ENCODE measurements around the gene RXRA. TPM values are rescaled to one million over a fixed set of nuclear protein-coding genes. Genes with fewer than 3 reads are reported as not detected.

Gene RXRA
- total and polyA plus RNA-seq, 10 donors: 10.9 to 116 (median 81.0) TPM

DNA sequence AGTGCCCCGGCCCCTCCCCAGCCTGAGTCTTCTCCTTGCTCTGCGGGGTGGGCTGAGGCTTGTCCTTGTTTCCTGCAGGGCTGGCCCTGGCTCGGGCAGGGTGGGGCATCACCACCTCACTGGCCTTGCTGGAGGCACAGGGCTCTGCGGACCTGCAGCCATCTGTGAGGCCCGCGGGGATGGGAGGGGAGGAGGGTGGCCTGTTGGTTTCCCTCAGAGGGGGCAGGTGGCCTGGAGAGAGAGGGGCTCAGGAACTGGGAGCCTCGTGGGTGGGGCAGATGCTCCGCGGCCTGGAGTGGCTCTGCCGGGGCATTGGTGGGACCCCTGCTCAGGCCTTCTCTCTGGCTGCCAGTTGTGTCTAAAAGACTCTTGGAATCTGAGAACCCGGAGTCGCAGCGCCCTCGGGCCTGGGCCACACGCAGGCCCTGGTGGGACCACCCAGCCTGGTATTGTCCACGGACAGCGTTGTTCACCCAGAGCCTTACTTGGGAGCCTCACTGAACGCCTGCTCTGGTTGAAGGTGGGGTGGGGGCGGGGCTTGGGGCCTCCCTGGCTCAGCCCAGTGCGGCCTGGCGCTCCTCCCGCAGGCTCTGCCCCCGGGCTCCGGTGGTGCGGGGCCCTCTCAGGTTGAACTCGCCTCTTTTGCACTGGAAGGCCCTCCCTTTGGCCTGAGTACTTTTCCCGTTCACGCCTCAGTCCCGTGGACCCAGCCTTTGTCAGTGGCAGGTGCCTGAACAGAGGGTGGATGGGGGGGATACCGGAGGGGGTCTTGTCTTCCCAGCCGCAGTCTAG lies 111.3 kb downstream of the RXRA start:
- Histone ChIP-seq H3K27me3 (replicated peaks in 1 of 7) (peaks cover 0 to 23% (median 9%) of the 10 kb centered on the region in 7 donors), H3K4me1 (peaks cover 20 to 87% (median 69%) of the 10 kb centered on the region in 6 donors), H3K9me3 (no peaks in the 10 kb centered on the region), H3K4me3 (no peak overlapping the region), H3K36me3 (peaks cover 0 to 73% (median 29%) of the 10 kb centered on the region in 6 donors), H3K27ac (peak overlapping the region in 5 of 8 donors; percentile 14 to 88 (median 82))
- DNase-seq: no peak
- TF ChIP-seq, protein P1, sequence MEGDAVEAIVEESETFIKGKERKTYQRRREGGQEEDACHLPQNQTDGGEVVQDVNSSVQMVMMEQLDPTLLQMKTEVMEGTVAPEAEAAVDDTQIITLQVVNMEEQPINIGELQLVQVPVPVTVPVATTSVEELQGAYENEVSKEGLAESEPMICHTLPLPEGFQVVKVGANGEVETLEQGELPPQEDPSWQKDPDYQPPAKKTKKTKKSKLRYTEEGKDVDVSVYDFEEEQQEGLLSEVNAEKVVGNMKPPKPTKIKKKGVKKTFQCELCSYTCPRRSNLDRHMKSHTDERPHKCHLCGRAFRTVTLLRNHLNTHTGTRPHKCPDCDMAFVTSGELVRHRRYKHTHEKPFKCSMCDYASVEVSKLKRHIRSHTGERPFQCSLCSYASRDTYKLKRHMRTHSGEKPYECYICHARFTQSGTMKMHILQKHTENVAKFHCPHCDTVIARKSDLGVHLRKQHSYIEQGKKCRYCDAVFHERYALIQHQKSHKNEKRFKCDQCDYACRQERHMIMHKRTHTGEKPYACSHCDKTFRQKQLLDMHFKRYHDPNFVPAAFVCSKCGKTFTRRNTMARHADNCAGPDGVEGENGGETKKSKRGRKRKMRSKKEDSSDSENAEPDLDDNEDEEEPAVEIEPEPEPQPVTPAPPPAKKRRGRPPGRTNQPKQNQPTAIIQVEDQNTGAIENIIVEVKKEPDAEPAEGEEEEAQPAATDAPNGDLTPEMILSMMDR (IDR thresholded peaks at IDR 0.05 in 8 of 11, conservative IDR thresholded peaks at IDR 0.05 in 3 of 11): no peak
- TF ChIP-seq POLR2AphosphoS5 (IDR thresholded peaks at IDR 0.05): peak in 2 of 3 donors; percentile 34 to 41
- TF ChIP-seq POLR2A (IDR thresholded peaks at IDR 0.05): no peak
- intact Hi-C loops (cut with DNase I; ENCODE audit: low total_unique reads): no loop called here
- WGBS, 5 donors: 73 to 86% (median 85%) methylated on average over 14 to 31 of the region's 31 CpGs

DNA sequence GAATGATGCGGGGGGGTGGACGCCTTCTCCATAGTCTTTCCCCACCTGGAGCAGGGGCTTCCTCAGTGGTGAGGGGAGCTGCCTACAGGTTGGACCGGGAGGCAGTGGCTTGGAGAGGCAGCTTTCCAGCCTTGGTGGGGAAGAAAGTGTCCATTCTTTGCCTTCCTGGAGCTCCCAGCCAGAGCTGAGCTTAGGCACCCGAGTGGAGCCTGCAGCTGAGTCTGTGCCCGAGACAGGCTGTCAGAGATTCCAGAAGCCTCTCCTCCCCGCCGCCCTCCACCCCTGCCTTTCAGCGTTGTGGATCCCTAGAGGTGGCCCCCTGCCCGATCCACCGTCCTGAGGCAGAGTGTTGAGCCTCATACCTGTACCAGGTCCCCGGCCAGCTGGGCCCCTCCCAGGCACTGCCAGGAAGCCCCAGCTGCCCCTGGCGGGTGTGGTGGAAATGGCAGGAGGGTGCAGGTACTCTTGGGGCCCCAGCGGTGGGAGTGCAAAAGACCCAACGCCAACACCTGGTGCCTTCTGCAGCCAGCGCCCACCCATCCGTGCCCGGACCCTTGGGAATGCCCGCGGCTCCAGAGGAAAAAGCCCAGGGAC lies 112.0 kb downstream of the RXRA start:
- WGBS, 5 donors: 86 to 93% (median 88%) methylated on average over 13 to 19 of the region's 19 CpGs
- peaks cover 0 to 66% (median 28%) of the 10 kb centered on the region in 6 donors for H3K36me3 ChIP-seq
- no peaks in the 10 kb centered on the region for H3K9me3 ChIP-seq
- H3K27me3 ChIP-seq (replicated peaks in 1 of 7): peaks cover 0 to 30% (median 15%) of the 10 kb centered on the region in 7 donors
- H3K27ac ChIP-seq: peak overlapping the region in 3 of 8 donors; percentile 14 to 84 (median 76)
- H3K4me1 ChIP-seq: peaks cover 27 to 87% (median 71%) of the 10 kb centered on the region in 6 donors
- DNase-seq: no peak
- intact Hi-C loops (cut with DNase I; ENCODE audit: low total_unique reads): no loop called here
- no peak overlapping the region for H3K4me3 ChIP-seq
- TF ChIP-seq POLR2AphosphoS5 (IDR thresholded peaks at IDR 0.05) (peak in 1 of 3 donors; percentile 32), POLR2A (IDR thresholded peaks at IDR 0.05) (no peak)

DNA sequence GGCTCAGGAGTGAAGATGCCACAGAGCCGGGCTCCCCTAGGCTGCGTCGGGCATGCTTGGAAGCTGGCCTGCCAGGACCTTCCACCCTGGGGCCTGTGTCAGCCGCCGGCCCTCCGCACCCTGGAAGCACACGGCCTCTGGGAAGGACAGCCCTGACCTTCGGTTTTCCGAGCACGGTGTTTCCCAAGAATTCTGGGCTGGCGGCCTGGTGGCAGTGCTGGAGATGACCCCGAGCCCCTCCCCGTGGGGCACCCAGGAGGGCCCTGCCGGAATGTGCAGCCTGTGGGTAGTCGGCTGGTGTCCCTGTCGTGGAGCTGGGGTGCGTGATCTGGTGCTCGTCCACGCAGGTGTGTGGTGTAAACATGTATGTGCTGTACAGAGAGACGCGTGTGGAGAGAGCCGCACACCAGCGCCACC lies 113.1 kb downstream of the RXRA start:
- H3K27ac ChIP-seq: no peak overlapping the region
- intact Hi-C loops (cut with DNase I; ENCODE audit: low total_unique reads): no loop called here
- no peak for DNase-seq
- peaks cover 0 to 31% (median 15%) of the 10 kb centered on the region in 7 donors for H3K27me3 ChIP-seq (replicated peaks in 1 of 7)
- 90 to 93% (median 91%) methylated on average over 19 to 23 of the region's 23 CpGs for WGBS, 5 donors
- H3K4me3 ChIP-seq: no peak overlapping the region
- peak in 2 of 3 donors; percentile 30 to 59 for TF ChIP-seq POLR2AphosphoS5 (IDR thresholded peaks at IDR 0.05)
- TF ChIP-seq, protein P1 (IDR thresholded peaks at IDR 0.05 in 8 of 11, conservative IDR thresholded peaks at IDR 0.05 in 3 of 11): no peak
- H3K9me3 ChIP-seq: no peaks in the 10 kb centered on the region
- peaks cover 35 to 85% (median 68%) of the 10 kb centered on the region in 6 donors for H3K4me1 ChIP-seq
- H3K36me3 ChIP-seq: peaks cover 0 to 55% (median 19%) of the 10 kb centered on the region in 6 donors

DNA sequence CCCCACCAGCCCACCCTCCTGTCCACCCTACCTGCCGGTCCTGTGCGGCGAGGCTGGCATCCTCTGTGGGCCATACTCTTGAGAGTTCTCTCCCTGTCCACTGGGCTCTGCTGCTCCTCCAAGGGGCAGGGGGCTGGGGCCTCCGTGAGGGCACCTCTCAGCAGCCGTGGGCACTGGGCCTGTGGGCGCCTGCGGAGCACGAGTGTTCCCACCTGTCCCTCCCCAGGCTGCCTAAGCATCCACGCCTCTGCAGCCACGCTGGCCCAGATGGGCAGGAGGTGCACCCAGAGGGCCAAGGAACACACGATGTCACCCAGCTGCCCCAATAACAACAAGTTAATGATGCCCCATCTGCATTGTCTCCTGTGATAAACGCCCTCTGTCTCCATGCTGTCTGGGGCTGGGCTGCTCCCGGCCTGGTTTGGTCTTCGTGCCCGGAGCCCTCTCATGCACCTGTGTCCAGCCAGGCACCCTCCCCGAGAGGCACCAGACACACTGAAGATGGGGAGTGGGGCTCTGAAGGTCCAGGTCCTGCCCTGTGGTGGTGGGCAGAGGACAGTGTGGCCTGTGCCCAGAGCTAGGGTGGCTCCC lies 114.5 kb downstream of the RXRA start:
- WGBS, 5 donors: 64 to 73% (median 71%) methylated on average over 6 to 16 of the region's 16 CpGs
- TF ChIP-seq POLR2AphosphoS5 (IDR thresholded peaks at IDR 0.05) (peak in 2 of 3 donors; percentile 36 to 61), POLR2A (IDR thresholded peaks at IDR 0.05) (no peak)
- TF ChIP-seq, protein P1 (IDR thresholded peaks at IDR 0.05 in 8 of 11, conservative IDR thresholded peaks at IDR 0.05 in 3 of 11): no peak
- H3K9me3 ChIP-seq: no peaks in the 10 kb centered on the region
- H3K4me1 ChIP-seq: peaks cover 27 to 72% (median 54%) of the 10 kb centered on the region in 6 donors
- DNase-seq: no peak
- H3K27me3 ChIP-seq (replicated peaks in 1 of 7): peaks cover 0 to 31% (median 15%) of the 10 kb centered on the region in 7 donors
- no peak overlapping the region for H3K4me3 ChIP-seq
- peaks cover 0 to 41% (median 11%) of the 10 kb centered on the region in 6 donors for H3K36me3 ChIP-seq
- intact Hi-C loops (cut with DNase I; ENCODE audit: low total_unique reads): no loop called here
- peak overlapping the region in 2 of 8 donors; percentile 10 to 33 for H3K27ac ChIP-seq

All from spleen (tissue), 11 donors.